ENCODE measurements around the gene NSL1. TPM values are rescaled to one million over a fixed set of nuclear protein-coding genes. Genes with fewer than 3 reads are reported as not detected.
A peak's percentile ranks its signal among the peaks of the same experiment; 100 is the strongest.
"Not testable (repeated sequence)": the region's sequence is repeated elsewhere in the genome, so short reads cannot be mapped to it uniquely, and the experiment has no call there.

NSL1 gene
- total RNA-seq, 2 experiments from 2014 or later: 39.7 to 48.5 TPM

GRCh38 chr1:212775241-212775640 is 16.3 kb downstream of the NSL1 start:
- DNase-seq: no peak

GRCh38 chr1:212774584-212774983 is 17.0 kb downstream of the NSL1 start:
- CTCF ChIA-PET: interaction anchor here (2.1 to 3.0 kb wide), 2 partner anchors 76 to 109 kb away, joined by 4 to 13 read pairs; no protein-coding TSS in a partner anchor
- no peaks in the 10 kb centered on the region for H3K27me3 Mint-ChIP-seq
- peaks cover 56% of the 10 kb centered on the region for H3K36me3 Mint-ChIP-seq
- DNase-seq (no peak), ATAC-seq (no peak)
- H3K27ac Mint-ChIP-seq: no peak overlapping the region
- peaks cover 11% of the 10 kb centered on the region for H3K9me3 Mint-ChIP-seq (ENCODE audit: low read depth)
- no peak overlapping the region for H3K4me3 Mint-ChIP-seq
- peaks cover 13% of the 10 kb centered on the region for H3K4me1 Mint-ChIP-seq

More at GRCh38 chr1:212775241-212775640, 16.3 kb downstream of the NSL1 start:
- H3K27ac Mint-ChIP-seq: no peak overlapping the region
- CTCF ChIA-PET: interaction anchor here (3.0 to 3.1 kb wide), 2 partner anchors 110 kb away, joined by 13 to 24 read pairs; no protein-coding TSS in a partner anchor
- H3K4me1 Mint-ChIP-seq: peaks cover 6% of the 10 kb centered on the region
- peaks cover 49% of the 10 kb centered on the region for H3K36me3 Mint-ChIP-seq
- no peaks in the 10 kb centered on the region for H3K27me3 Mint-ChIP-seq
- no peak for ATAC-seq
- no peak overlapping the region for H3K4me3 Mint-ChIP-seq
- H3K9me3 Mint-ChIP-seq (ENCODE audit: low read depth): peaks cover 6% of the 10 kb centered on the region

- ATAC-seq (no peak), DNase-seq (no peak)
- H3K27me3 Mint-ChIP-seq: no peaks in the 10 kb centered on the region
- H3K9me3 Mint-ChIP-seq (ENCODE audit: low read depth): peaks cover 21% of the 10 kb centered on the region
- no peak overlapping the region for H3K27ac Mint-ChIP-seq
- H3K4me1 Mint-ChIP-seq: peaks cover 27% of the 10 kb centered on the region
- no peak overlapping the region for H3K4me3 Mint-ChIP-seq
- peaks cover 66% of the 10 kb centered on the region for H3K36me3 Mint-ChIP-seq
- CTCF ChIA-PET: interaction anchor here (1.4 to 3.0 kb wide), 3 partner anchors 23 to 108 kb away, joined by 3 to 13 read pairs (median 4); no protein-coding TSS in a partner anchor
These were observed 18.6 kb downstream of the NSL1 start for GRCh38 chr1:212773011-212773410.

- H3K36me3 Mint-ChIP-seq: peaks cover 76% of the 10 kb centered on the region
- DNase-seq: no peak
- H3K9me3 Mint-ChIP-seq (ENCODE audit: low read depth): peaks cover 28% of the 10 kb centered on the region
- CTCF ChIA-PET: interaction anchor here (1.0 to 3.8 kb wide), 3 partner anchors 10 to 107 kb away, joined by 3 to 24 read pairs (median 3); partner anchors contain the start of genes NSL1 and TATDN3
- no peak for ATAC-seq
- H3K27ac Mint-ChIP-seq: no peak overlapping the region
- H3K4me1 Mint-ChIP-seq: peaks cover 37% of the 10 kb centered on the region
- no peaks in the 10 kb centered on the region for H3K27me3 Mint-ChIP-seq
- H3K4me3 Mint-ChIP-seq: no peak overlapping the region
These were observed 20.2 kb downstream of the NSL1 start for GRCh38 chr1:212771341-212771740.

GRCh38 chr1:212769459-212770167 is 22.0 kb downstream of the NSL1 start:
- H3K27me3 Mint-ChIP-seq: no peaks in the 10 kb centered on the region
- H3K4me1 Mint-ChIP-seq: peaks cover 43% of the 10 kb centered on the region
- H3K9me3 Mint-ChIP-seq (ENCODE audit: low read depth): peaks cover 30% of the 10 kb centered on the region
- ATAC-seq (peak; percentile 65), DNase-seq (no peak)
- H3K36me3 Mint-ChIP-seq: peaks cover 79% of the 10 kb centered on the region
- peak overlapping the region; percentile 65 for H3K27ac Mint-ChIP-seq
- CTCF ChIA-PET: interaction anchor here (1.0 to 3.8 kb wide), 11 partner anchors 10 to 314 kb away, joined by 3 to 24 read pairs (median 4); no protein-coding TSS in a partner anchor
- H3K4me3 Mint-ChIP-seq: peak overlapping the region; percentile 10

- Mint-ChIP-seq H3K36me3 (peaks cover 74% of the 10 kb centered on the region), H3K9me3 (ENCODE audit: low read depth) (peaks cover 30% of the 10 kb centered on the region), H3K27ac (peak overlapping the region; percentile 44), H3K4me1 (peaks cover 51% of the 10 kb centered on the region)
- H3K27me3 Mint-ChIP-seq, ATAC-seq, H3K4me3 Mint-ChIP-seq, DNase-seq: not testable (repeated sequence)
- CTCF ChIA-PET: interaction anchor here (1.4 kb wide), 1 partner anchor 102 kb away, joined by 3 read pairs; no protein-coding TSS in a partner anchor
These were observed 24.8 kb downstream of the NSL1 start for GRCh38 chr1:212766825-212767224.

GRCh38 chr1:212764718-212765281 is 26.8 kb downstream of the NSL1 start:
- ATAC-seq, H3K27me3 Mint-ChIP-seq, H3K4me3 Mint-ChIP-seq, CTCF ChIA-PET, DNase-seq, H3K27ac Mint-ChIP-seq: not testable (repeated sequence)
- peaks cover 63% of the 10 kb centered on the region for H3K36me3 Mint-ChIP-seq
- H3K4me1 Mint-ChIP-seq: peaks cover 51% of the 10 kb centered on the region
- H3K9me3 Mint-ChIP-seq (ENCODE audit: low read depth): peaks cover 20% of the 10 kb centered on the region

GRCh38 chr1:212762839-212763238 is 28.7 kb downstream of the NSL1 start:
- no peak for ATAC-seq
- no peak for DNase-seq
- Mint-ChIP-seq H3K9me3 (ENCODE audit: low read depth) (peaks cover 9% of the 10 kb centered on the region), H3K4me3 (no peak overlapping the region), H3K27ac (no peak overlapping the region), H3K27me3 (no peaks in the 10 kb centered on the region), H3K36me3 (peaks cover 47% of the 10 kb centered on the region), H3K4me1 (peaks cover 37% of the 10 kb centered on the region)
- CTCF ChIA-PET: interaction anchor here (0.8 to 3.0 kb wide), 5 partner anchors 12 to 285 kb away, joined by 3 to 17 read pairs (median 8); no protein-coding TSS in a partner anchor

- Mint-ChIP-seq H3K27me3 (no peaks in the 10 kb centered on the region), H3K9me3 (ENCODE audit: low read depth) (peaks cover 8% of the 10 kb centered on the region), H3K4me1 (peaks cover 31% of the 10 kb centered on the region), H3K36me3 (peaks cover 41% of the 10 kb centered on the region), H3K27ac (no peak overlapping the region), H3K4me3 (no peak overlapping the region)
- DNase-seq (no peak), ATAC-seq (no peak)
- CTCF ChIA-PET: interaction anchor here (0.8 to 3.0 kb wide), 6 partner anchors 12 to 284 kb away, joined by 3 to 17 read pairs (median 6); no protein-coding TSS in a partner anchor
These were observed 29.3 kb downstream of the NSL1 start for GRCh38 chr1:212762234-212762633.

- Mint-ChIP-seq H3K4me3 (no peak overlapping the region), H3K4me1 (peaks cover 31% of the 10 kb centered on the region), H3K27ac (no peak overlapping the region), H3K36me3 (peaks cover 33% of the 10 kb centered on the region), H3K9me3 (ENCODE audit: low read depth) (no peaks in the 10 kb centered on the region), H3K27me3 (no peaks in the 10 kb centered on the region)
- CTCF ChIA-PET: interaction anchor here (0.6 to 2.6 kb wide), 8 partner anchors 9 to 95 kb away, joined by 3 to 20 read pairs (median 5); no protein-coding TSS in a partner anchor
- peak; percentile 94 for ATAC-seq
- peak; percentile 80 for DNase-seq
These were observed 31.3 kb downstream of the NSL1 start for GRCh38 chr1:212760126-212760823.

- peak; percentile 25 for ATAC-seq
- no peaks in the 10 kb centered on the region for H3K9me3 Mint-ChIP-seq (ENCODE audit: low read depth)
- H3K4me1 Mint-ChIP-seq: peaks cover 31% of the 10 kb centered on the region
- no peaks in the 10 kb centered on the region for H3K27me3 Mint-ChIP-seq
- CTCF ChIA-PET: interaction anchor here (0.6 to 2.6 kb wide), 8 partner anchors 9 to 95 kb away, joined by 3 to 20 read pairs (median 5); no protein-coding TSS in a partner anchor
- H3K4me3 Mint-ChIP-seq: no peak overlapping the region
- peaks cover 28% of the 10 kb centered on the region for H3K36me3 Mint-ChIP-seq
- no peak overlapping the region for H3K27ac Mint-ChIP-seq
- no peak for DNase-seq
These were observed 31.9 kb downstream of the NSL1 start for GRCh38 chr1:212759683-212760082.

GRCh38 chr1:212754680-212755079 is 36.9 kb downstream of the NSL1 start:
- Mint-ChIP-seq H3K27ac (peak overlapping the region; percentile 49), H3K9me3 (ENCODE audit: low read depth) (no peaks in the 10 kb centered on the region), H3K27me3 (no peaks in the 10 kb centered on the region), H3K4me3 (no peak overlapping the region), H3K4me1 (peaks cover 54% of the 10 kb centered on the region), H3K36me3 (peaks cover 6% of the 10 kb centered on the region)
- CTCF ChIA-PET: interaction anchor here (0.8 to 7.5 kb wide), 7 partner anchors 16 to 299 kb away, joined by 3 to 60 read pairs (median 10); partner anchors contain the start of gene BATF3
- ATAC-seq (no peak), DNase-seq (no peak)

- Mint-ChIP-seq H3K4me1 (peaks cover 54% of the 10 kb centered on the region), H3K27me3 (no peaks in the 10 kb centered on the region), H3K9me3 (ENCODE audit: low read depth) (no peaks in the 10 kb centered on the region), H3K4me3 (peak overlapping the region; percentile 14), H3K27ac (peak overlapping the region; percentile 39), H3K36me3 (peaks cover 6% of the 10 kb centered on the region)
- no peak for DNase-seq
- ATAC-seq: no peak
- CTCF ChIA-PET: interaction anchor here (0.8 to 7.5 kb wide), 10 partner anchors 15 to 298 kb away, joined by 3 to 60 read pairs (median 6); partner anchors contain the start of gene BATF3
These were observed 37.4 kb downstream of the NSL1 start for GRCh38 chr1:212754193-212754592.
